NB4 (cell line): ENCODE data around the gene BAHCC1.

Experiments used
- DNase-seq: peaks from one replicate; pipeline ENCODE4 v3.0.0; 2010; ENCODE audit warnings: low read depth
- H3K4me3 ChIP-seq: one replicate; pipeline ENCODE4 v1.5.1; 2011; ENCODE audit warnings: mild to moderate bottlenecking, low read depth, low read length, moderate library complexity
- MAX ChIP-seq: IDR thresholded peaks from 2 replicates; pipeline ENCODE4 v1.6.1; 2011; ENCODE audit warnings: low read depth, low read length
- MYC ChIP-seq: IDR thresholded peaks from 2 replicates; pipeline ENCODE4 v1.6.1; 2011; ENCODE audit warnings: low read depth, low read length
- POLR2A ChIP-seq: IDR thresholded peaks from 2 replicates; pipeline ENCODE4 v1.6.1; 2011; ENCODE audit warnings: mild to moderate bottlenecking; ENCODE audit not compliant: insufficient read length; ENCODE audit errors: extremely low read depth
- TF ChIP-seq, protein P1 (sequence below): IDR thresholded peaks from one replicate; pipeline ENCODE4 v1.5.1; 2012; ENCODE audit warnings: low read depth, low read length

Gene BAHCC1

GRCh38 chr17:81399481-81400153 is 4.4 kb downstream of the BAHCC1 start:
- no peak for TF ChIP-seq POLR2A
- peak overlapping the region; percentile 84 for H3K4me3 ChIP-seq
- no peak for DNase-seq

GRCh38 chr17:81400154-81400977 is 5.1 kb downstream of the BAHCC1 start:
- peak; percentile 37; the same call in 1 of the 2 replicates for TF ChIP-seq MYC
- TF ChIP-seq MAX: peak; percentile 28; the same call in 1 of the 2 replicates
- TF ChIP-seq, protein P1, sequence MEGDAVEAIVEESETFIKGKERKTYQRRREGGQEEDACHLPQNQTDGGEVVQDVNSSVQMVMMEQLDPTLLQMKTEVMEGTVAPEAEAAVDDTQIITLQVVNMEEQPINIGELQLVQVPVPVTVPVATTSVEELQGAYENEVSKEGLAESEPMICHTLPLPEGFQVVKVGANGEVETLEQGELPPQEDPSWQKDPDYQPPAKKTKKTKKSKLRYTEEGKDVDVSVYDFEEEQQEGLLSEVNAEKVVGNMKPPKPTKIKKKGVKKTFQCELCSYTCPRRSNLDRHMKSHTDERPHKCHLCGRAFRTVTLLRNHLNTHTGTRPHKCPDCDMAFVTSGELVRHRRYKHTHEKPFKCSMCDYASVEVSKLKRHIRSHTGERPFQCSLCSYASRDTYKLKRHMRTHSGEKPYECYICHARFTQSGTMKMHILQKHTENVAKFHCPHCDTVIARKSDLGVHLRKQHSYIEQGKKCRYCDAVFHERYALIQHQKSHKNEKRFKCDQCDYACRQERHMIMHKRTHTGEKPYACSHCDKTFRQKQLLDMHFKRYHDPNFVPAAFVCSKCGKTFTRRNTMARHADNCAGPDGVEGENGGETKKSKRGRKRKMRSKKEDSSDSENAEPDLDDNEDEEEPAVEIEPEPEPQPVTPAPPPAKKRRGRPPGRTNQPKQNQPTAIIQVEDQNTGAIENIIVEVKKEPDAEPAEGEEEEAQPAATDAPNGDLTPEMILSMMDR: no peak

DNA sequence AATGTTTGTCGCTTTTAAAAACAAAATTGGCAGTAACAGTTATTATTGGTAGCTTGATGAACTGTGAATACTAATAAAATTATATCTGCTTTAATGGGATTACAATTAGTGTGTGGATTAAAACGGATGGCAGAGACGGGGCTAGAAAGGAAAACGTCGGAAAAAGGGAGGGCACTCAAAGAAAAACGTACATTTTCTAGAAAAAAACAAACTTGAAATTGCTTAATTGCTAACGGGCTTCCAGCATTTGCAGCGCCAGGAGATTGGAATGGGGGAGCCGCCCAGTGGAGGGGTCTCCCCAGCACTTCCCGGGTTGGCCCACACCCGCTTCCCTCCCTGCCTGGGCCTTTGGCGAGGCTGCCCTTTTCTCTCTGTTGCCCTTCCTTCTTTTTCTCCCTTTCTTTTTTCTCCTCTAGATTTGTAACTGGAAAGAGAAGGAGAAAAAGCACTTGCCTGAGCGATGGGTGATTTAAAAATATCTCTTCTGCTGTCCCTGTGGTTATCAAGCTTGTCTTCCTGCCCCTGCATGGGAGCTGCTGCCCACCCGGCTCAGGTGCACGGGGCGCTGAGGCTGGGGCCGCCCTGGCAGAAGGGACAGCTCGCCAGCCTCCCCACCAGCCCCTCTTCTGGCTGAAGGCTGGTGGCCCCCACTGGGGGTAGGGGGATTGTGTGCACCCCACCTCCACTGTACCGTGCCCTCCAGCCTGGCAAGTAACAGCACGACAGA is 5.9 kb downstream of the BAHCC1 start:
- DNase-seq: peak; percentile 55
- no peak for TF ChIP-seq MYC
- TF ChIP-seq, protein P1: no peak
- no peak for TF ChIP-seq POLR2A
- no peak for TF ChIP-seq MAX
- peak overlapping the region; percentile 84 for H3K4me3 ChIP-seq

More at GRCh38 chr17:81400154-81400977, 5.1 kb downstream of the BAHCC1 start:
- peak overlapping the region; percentile 84 for H3K4me3 ChIP-seq
- DNase-seq: peak; percentile 81

- peak; percentile 85 for TF ChIP-seq MYC
- peak; percentile 39 for TF ChIP-seq POLR2A
- TF ChIP-seq, protein P1: peak; percentile 73
- peak; percentile 87 for TF ChIP-seq MAX
- H3K4me3 ChIP-seq: peak overlapping the region; percentile 84
- peak; percentile 91 for DNase-seq
Observed at GRCh38 chr17:81401723-81402529, 6.7 kb downstream of the BAHCC1 start.

GRCh38 chr17:81402530-81402941 is 7.3 kb downstream of the BAHCC1 start:
- DNase-seq: no peak
- H3K4me3 ChIP-seq: peak overlapping the region; percentile 84
- TF ChIP-seq, protein P1: no peak
